ENCODE data around the gene CLCN7.

The CLCN7 gene

GRCh38 chr16:1456951-1457350 is 17.9 kb downstream of the CLCN7 start:
- H3K4me3 ChIP-seq (replicated peaks in 1 of 2; ENCODE audit: low read depth in 2 of 2, low read length in 2 of 2), result no peak overlapping the region
- no peak for TF ChIP-seq CTCF (IDR thresholded peaks at IDR 0.05; ENCODE audit: low read depth, low read length)
- DNase-seq (ENCODE audit: low read depth in 2 of 2), result no peak

GRCh38 chr16:1455190-1456171 is 19.3 kb downstream of the CLCN7 start:
- no peak overlapping the region for H3K4me3 ChIP-seq (replicated peaks in 1 of 2; ENCODE audit: low read depth in 2 of 2, low read length in 2 of 2)
- TF ChIP-seq CTCF (IDR thresholded peaks at IDR 0.05; ENCODE audit: low read depth, low read length), result no peak
- DNase-seq (ENCODE audit: low read depth in 2 of 2), result no peak

GRCh38 chr16:1454561-1454960 is 20.3 kb downstream of the CLCN7 start:
- no peak overlapping the region for H3K4me3 ChIP-seq (replicated peaks in 1 of 2; ENCODE audit: low read depth in 2 of 2, low read length in 2 of 2)
- DNase-seq (ENCODE audit: low read depth in 2 of 2), result no peak
- no peak for TF ChIP-seq CTCF (IDR thresholded peaks at IDR 0.05; ENCODE audit: low read depth, low read length)

- no peak for TF ChIP-seq CTCF (IDR thresholded peaks at IDR 0.05; ENCODE audit: low read depth, low read length)
- DNase-seq (ENCODE audit: low read depth in 2 of 2), result no peak
- H3K4me3 ChIP-seq (replicated peaks in 1 of 2; ENCODE audit: low read depth in 2 of 2, low read length in 2 of 2), result no peak overlapping the region
Measured at GRCh38 chr16:1453316-1453715, 21.5 kb downstream of the CLCN7 start.

- TF ChIP-seq CTCF (IDR thresholded peaks at IDR 0.05; ENCODE audit: low read depth, low read length), result no peak
- no peak for DNase-seq (ENCODE audit: low read depth in 2 of 2)
- H3K4me3 ChIP-seq (replicated peaks in 1 of 2; ENCODE audit: low read depth in 2 of 2, low read length in 2 of 2), result no peak overlapping the region
Measured at GRCh38 chr16:1452530-1452929, 22.3 kb downstream of the CLCN7 start.

- no peak overlapping the region for H3K4me3 ChIP-seq (replicated peaks in 1 of 2; ENCODE audit: low read depth in 2 of 2, low read length in 2 of 2)
- no peak for TF ChIP-seq CTCF (IDR thresholded peaks at IDR 0.05; ENCODE audit: low read depth, low read length)
- DNase-seq (ENCODE audit: low read depth in 2 of 2), result no peak
Measured at GRCh38 chr16:1451702-1452392, 23.0 kb downstream of the CLCN7 start.

Measured in cardiac fibroblast (primary cell).